ENCODE data around the gene ATG10. TPM values are rescaled to one million over a fixed set of nuclear protein-coding genes. Genes with fewer than 3 reads are reported as not detected.
A peak's percentile ranks its signal among the peaks of the same experiment; 100 is the strongest.
"Not testable (repeated sequence)": the region's sequence is repeated elsewhere in the genome, so short reads cannot be mapped to it uniquely, and the experiment has no call there.

The ATG10 gene
- total RNA-seq, 1 donor from 2014 or later = 8.6 TPM

DNA sequence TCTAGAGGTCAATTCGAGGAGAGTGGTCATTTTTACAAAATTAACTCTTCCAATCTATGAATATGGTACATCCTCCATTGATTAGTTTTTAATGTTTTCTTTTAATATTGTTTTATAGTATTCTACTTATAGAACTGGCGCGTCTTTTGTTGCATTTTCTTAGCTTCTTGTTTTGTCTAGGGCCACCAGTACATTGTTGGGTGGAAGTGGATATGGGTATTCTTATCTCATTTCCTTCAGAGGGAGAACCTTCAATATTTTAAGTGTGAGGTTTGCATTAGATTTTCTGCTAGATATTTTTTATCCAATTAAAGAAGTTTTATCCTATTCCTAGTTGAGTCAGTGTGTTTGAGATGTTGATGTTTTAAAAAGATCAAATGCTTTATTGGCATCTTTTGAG lies 236.5 kb downstream of the ATG10 start:
- DNase-seq (ENCODE audit: low spot score in 2 of 2) (no peak), FAIRE-seq (no peak)

DNA sequence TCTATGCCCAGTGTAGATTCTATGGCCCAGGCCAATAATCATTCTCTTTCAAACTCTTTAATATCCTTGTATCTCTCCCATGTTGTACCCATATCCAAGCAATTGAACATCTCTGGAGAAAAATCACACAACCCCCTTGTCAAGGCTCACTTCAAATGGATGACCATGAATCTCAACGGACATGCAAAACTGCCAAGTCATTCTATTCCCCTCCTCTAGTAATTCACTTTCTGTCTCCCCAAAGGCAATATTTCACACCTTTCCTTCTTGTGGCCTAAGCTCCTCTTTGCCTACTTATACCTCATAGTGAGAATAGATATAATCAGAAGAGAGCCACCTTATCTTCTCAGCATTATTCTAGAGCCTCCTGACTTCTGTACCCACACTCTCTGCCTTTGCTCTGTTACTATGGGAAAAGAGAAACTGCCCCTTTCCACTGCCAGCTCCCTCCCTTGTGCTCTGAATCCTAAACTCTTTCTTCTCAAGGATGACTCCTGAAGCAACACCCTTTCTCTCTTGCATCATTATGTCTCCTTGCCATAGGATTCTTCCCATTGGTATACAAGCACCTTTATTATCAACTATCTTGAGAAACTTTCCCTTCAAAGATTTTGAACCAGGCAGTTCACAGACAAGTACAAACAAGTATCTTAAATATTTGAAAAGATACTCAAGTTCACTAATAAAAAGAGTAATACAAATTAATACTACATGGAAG lies 240.2 kb downstream of the ATG10 start:
- FAIRE-seq = no peak
- no peak for DNase-seq (ENCODE audit: low spot score in 2 of 2)

GRCh38 chr5:82217917-82218316 lies 246.1 kb downstream of the ATG10 start:
- FAIRE-seq (no peak), DNase-seq (ENCODE audit: low spot score in 2 of 2) (no peak)

GRCh38 chr5:82218374-82219156 lies 246.7 kb downstream of the ATG10 start:
- no peak for DNase-seq (ENCODE audit: low spot score in 2 of 2)
- no peak for FAIRE-seq

GRCh38 chr5:82221020-82221419 lies 249.2 kb downstream of the ATG10 start:
- FAIRE-seq (no peak), DNase-seq (ENCODE audit: low spot score in 2 of 2) (no peak)

DNA sequence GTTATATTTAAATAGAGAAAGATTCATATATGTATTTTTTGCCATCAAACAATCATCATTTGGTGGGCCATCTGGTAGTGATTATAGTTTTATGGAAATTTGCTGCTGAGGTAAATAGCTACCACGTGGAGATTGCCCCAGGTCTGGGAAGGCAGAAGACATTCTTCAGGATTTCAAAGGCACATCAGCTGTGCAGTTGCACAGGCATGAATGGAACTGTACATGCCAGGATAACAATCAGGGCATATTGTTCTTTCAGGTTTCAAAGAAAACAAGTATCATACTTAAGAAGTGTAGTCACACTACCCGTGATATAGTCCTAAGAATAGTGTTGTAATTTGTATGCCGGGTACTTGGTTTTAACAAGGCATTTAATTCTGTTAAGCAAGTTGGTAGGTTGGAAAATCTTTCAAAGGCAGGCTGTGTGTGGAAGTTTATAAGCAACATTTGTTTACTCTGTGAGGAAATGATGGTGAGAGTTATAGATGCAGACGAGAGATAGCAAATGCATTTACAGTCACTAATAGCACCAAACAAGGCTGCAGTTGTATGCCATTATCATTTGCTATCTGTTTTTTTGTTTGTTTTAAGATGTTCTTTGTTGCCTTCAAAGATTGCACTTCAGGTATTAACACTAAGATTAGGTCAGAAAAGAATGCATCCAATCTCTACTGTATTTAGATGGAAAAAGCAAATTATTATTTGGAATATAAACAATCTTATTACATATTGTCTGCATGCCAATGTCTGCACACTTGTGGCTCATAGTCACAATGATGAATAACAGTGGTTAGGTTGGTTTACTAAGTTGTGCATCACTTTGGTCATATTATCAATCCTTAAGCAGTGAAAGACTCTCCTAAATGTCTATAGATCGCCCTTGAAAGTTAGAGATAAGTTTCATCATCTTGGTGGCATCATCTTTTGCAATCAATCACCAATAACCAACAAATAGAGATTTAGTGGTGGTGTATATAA lies 251.1 kb downstream of the ATG10 start:
- DNase-seq (ENCODE audit: low spot score in 2 of 2) (no peak), FAIRE-seq (no peak)

DNA sequence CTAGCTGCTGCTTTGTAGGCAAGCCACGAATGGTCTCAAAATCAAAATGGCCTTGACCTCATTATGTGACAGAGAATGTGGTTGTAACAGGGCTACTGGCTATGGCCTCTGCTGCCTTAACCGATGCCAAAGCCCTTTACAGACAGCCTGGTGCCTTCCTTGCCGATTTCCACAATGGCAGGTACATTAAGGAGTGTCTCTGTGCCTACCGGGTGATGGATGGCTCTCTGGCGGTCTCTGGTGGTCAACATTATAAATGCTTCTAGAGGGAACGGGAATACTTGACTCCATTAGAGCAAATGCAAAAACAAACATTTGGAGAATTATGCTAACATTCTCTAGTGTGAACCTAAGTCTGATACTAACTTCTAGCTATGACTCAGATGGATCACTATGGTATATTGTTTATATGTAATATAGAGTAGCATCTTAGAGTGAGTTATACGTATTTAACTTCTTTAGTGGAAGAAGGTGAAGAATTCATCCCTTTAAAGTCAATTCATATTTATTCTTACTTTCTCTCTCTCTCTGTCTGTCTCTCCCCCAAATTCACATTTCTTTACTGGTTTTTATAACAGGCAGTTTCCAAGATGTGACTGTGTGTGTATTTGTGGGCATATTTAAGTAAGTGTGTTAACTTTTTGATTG lies 253.8 kb downstream of the ATG10 start:
- FAIRE-seq (no peak), DNase-seq (ENCODE audit: low spot score in 2 of 2) (peak; percentile 3 to 30)

DNA sequence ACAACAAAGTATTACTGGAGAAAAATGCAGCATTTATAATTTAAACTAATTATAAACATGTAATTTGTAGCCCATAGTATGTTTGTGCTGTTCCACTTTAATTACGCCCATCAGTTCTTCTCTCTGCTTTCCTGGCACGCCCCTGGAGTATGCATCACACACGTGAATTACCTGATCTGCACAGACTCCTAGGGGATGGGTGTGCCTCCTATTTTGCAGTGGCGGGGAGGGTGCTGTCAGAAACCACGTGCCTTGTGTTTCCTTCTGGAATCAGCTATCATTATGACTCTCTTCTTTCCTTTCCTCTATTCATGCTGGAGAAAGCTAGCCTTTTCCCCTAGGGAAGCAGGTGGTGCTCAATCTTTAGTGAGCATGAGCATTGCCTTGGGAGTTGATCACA lies 263.1 kb downstream of the ATG10 start:
- no peak for FAIRE-seq
- DNase-seq (ENCODE audit: low spot score in 2 of 2) = no peak

GRCh38 chr5:82244151-82244550 lies 272.3 kb downstream of the ATG10 start:
- no peak for DNase-seq (ENCODE audit: low spot score in 2 of 2)

GRCh38 chr5:82244854-82245635 lies 273.2 kb downstream of the ATG10 start:
- DNase-seq (ENCODE audit: low spot score in 2 of 2) = peak in 1 of 2 donors; percentile 14
- no peak for FAIRE-seq

More at GRCh38 chr5:82244151-82244550, 272.3 kb downstream of the ATG10 start:
- no peak for FAIRE-seq

GRCh38 chr5:82246960-82247574 lies 275.2 kb downstream of the ATG10 start:
- DNase-seq (ENCODE audit: low spot score in 2 of 2) (no peak), FAIRE-seq (no peak)

DNA sequence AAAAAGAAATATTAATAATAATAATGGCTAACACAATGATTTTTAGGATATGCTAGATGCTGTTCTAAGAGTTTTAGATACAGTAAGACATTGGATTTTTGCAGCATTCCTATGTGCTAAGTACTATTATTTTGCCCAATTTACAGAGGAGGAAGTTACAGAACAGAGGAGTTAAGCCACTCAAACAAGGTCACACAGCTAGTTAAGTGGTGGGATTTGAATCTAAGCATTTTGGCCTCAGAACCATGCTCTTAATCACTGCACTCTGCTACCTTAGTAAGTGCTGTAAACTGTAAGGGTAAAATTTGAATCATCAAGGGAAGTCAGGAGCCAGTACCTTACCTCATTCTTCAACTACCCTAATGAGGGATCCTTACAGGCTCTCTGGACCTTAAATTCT lies 280.9 kb downstream of the ATG10 start:
- no peak for FAIRE-seq
- no peak for DNase-seq (ENCODE audit: low spot score in 2 of 2)

DNA sequence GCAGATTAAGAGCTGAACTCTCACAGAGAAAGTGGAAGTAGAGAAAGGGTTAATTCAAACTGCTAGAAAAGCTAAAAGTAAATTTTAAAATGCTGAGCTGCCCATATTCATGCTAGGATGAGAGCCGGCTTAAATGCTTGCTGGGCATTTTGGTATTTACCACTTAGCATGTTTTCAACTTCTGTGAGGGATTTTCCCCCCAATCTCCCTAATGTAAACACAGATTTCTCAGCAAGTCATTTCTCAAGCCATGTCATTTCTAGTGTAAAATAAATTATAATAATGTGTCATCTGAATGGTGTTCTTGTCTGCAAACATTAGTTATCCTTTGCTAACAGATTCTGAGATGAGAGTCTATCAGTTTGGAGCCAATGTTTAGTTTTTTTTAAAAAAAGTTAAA lies 284.0 kb downstream of the ATG10 start:
- FAIRE-seq (no peak), DNase-seq (ENCODE audit: low spot score in 2 of 2) (no peak)

DNA sequence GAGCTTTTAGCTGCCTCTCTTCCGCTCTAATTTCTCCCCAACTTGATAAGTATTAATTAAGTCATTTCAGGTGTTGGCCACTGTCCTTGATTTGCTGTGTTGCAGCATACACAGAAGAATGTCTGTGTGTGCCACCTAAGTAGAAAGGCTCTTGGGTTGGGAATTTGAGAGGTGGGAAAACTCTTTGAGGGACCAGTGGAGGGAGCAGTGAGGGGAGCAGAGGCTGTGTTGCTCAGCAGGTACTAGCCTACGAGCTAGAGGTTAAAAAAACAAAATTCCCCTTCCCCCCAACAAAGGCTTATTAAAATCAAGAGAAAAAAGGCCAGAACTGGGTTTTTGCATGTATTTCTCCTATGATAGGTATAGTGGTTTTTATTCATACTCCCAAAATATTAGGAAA lies 285.4 kb downstream of the ATG10 start:
- FAIRE-seq (no peak), DNase-seq (ENCODE audit: low spot score in 2 of 2) (no peak)

GRCh38 chr5:82257729-82258128 lies 285.9 kb downstream of the ATG10 start:
- no peak for FAIRE-seq
- no peak for DNase-seq (ENCODE audit: low spot score in 2 of 2)

- peak in 1 of 2 donors; percentile 10 for DNase-seq (ENCODE audit: low spot score in 2 of 2)
- peak; percentile 72 for FAIRE-seq
These were observed 287.5 kb downstream of the ATG10 start for GRCh38 chr5:82259172-82259800.

- FAIRE-seq = no peak
- DNase-seq (ENCODE audit: low spot score in 2 of 2) = no peak
These were observed 293.2 kb downstream of the ATG10 start for GRCh38 chr5:82265047-82265446.

DNA sequence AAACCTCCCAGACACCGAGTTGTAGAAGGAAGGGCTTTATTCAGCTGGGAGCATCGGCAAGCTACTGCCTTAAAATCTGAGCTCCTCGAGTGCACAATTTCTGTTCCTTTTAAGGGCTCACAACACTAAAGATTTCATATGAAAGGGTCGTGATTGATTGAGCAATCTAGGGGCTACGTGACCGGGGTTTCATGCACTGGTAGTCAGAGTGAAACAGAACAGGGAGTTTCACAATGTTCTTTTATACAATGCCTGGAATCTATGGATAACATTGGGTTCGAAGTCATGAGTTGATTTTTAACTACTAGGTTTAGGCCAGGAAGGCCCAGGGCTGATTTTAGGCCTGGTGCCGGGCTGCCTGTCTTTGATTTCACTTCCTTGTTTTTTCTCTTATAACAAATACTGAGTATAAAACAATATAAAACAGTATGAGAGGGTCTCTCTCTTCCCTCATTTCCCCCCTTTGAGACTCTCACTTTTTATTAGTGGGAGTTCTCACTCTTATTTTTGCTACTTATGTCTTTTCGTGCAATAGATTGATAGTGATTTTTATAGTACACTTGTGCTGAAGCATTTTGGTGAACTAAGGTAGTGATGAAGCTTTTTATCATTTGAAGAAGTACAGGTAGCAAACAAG lies 295.6 kb downstream of the ATG10 start:
- FAIRE-seq = not testable (repeated sequence)

More for the DNA sequence above, 295.6 kb downstream of the ATG10 start:
- not testable (repeated sequence) for DNase-seq (ENCODE audit: low spot score in 2 of 2)
